HEK293T (cell line): ENCODE results near the gene ANKRD16.

Source experiments
- CTCF ChIA-PET: fragments of 350-600 bp; formaldehyde crosslinking; extraction: SDS; loops from one replicate; lab custom pipeline; 2021; ENCODE audit warnings: antibody characterized with exemption, inconsistent platforms; lab: Yijun Ruan, JAX
- POLR2A ChIA-PET: fragments of 350-600 bp; formaldehyde crosslinking; extraction: SDS; loops from one replicate; lab custom pipeline; 2020; ENCODE audit warnings: antibody characterized with exemption, inconsistent platforms; lab: Yijun Ruan, JAX
- DNase-seq: peaks from one replicate; pipeline ENCODE4 v3.0.0; 2012; ENCODE audit warnings: mixed read lengths; ENCODE audit errors: extremely low spot score
- ARNT ChIP-seq: fragments of 450-650 bp; IDR thresholded peaks from 2 replicates; pipeline ENCODE4 v1.6.1; 2017; ENCODE audit warnings: mild to moderate bottlenecking
- BHLHE40 ChIP-seq: fragments of 450-650 bp; IDR thresholded peaks from 2 replicates; pipeline ENCODE4 v1.6.1; 2016; ENCODE audit warnings: mild to moderate bottlenecking, moderate library complexity, borderline replicate concordance
- CTBP1 ChIP-seq: fragments of 450-650 bp; IDR thresholded peaks from 2 replicates; pipeline ENCODE4 v1.6.1; 2016; ENCODE audit warnings: borderline replicate concordance
- ELF4 ChIP-seq: fragments of 450-650 bp; IDR thresholded peaks from 2 replicates; pipeline ENCODE4 v1.6.1; 2017; ENCODE audit warnings: antibody characterized with exemption
- FOXA1 ChIP-seq: fragments of 450-650 bp; IDR thresholded peaks from 2 replicates; pipeline ENCODE4 v1.6.1; 2016; ENCODE audit warnings: mild to moderate bottlenecking
- FOXK2 ChIP-seq: fragments of 450-650 bp; IDR thresholded peaks from 2 replicates; pipeline ENCODE4 v1.6.1; 2016; ENCODE audit warnings: mild to moderate bottlenecking
- FOXM1 ChIP-seq: fragments of 450-650 bp; IDR thresholded peaks from 2 replicates; pipeline ENCODE4 v1.6.1; 2017; ENCODE audit warnings: mild to moderate bottlenecking, borderline replicate concordance
- HDGF ChIP-seq: fragments of 450-650 bp; IDR thresholded peaks from 2 replicates; pipeline ENCODE4 v1.6.1; 2017; ENCODE audit warnings: antibody characterized with exemption, borderline replicate concordance
- L3MBTL2 ChIP-seq: fragments of 450-650 bp; conservative IDR thresholded peaks from 2 replicates; pipeline ENCODE4 v1.6.1; 2016; ENCODE audit warnings: mild to moderate bottlenecking
- LEF1 ChIP-seq: fragments of 450-650 bp; IDR thresholded peaks from 2 replicates; pipeline ENCODE4 v1.6.1; 2017; ENCODE audit warnings: mild to moderate bottlenecking, borderline replicate concordance
- NFRKB ChIP-seq: fragments of 450-650 bp; IDR thresholded peaks from 2 replicates; pipeline ENCODE4 v1.6.1; 2016; ENCODE audit warnings: mild to moderate bottlenecking, moderate library complexity
- PKNOX1 ChIP-seq: fragments of 450-650 bp; IDR thresholded peaks from 2 replicates; pipeline ENCODE4 v1.6.1; 2016
- SP1 ChIP-seq: fragments of 450-650 bp; IDR thresholded peaks from 2 replicates; pipeline ENCODE4 v1.6.1; 2017
- SUZ12 ChIP-seq: fragments of 450-650 bp; IDR thresholded peaks from 2 replicates; pipeline ENCODE4 v1.6.1; 2016; ENCODE audit warnings: mild to moderate bottlenecking
- TARDBP ChIP-seq: fragments of 450-650 bp; IDR thresholded peaks from 2 replicates; pipeline ENCODE4 v1.6.1; 2016
- ZNF384 ChIP-seq: fragments of 450-650 bp; IDR thresholded peaks from 2 replicates; pipeline ENCODE4 v1.6.1; 2016

The ANKRD16 gene

DNA sequence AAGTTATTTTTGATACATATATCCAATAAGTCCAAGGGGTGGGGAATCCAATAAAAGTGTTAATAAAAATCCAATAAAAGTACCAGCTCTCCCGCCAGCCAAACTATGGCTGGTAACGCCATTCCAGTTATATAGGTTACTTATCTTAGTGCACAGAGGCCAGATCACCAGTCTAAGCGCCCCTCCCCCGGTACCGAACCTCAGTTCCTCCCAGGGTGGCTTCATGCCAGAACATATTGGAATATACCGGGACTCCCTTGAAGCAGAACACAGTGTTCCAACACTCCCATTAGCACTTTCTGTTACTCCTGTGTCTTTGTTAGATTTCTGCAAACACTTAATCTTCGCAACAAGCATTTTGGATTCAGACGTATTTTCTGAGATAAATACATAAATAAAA lies 7.8 kb upstream of the ANKRD16 start:
- ChIA-PET CTCF (no interaction called here), POLR2A (interaction anchor here (2.0 kb wide), 1 partner anchor 7 kb away, joined by 9 read pairs; the partner anchor contains the start of genes ANKRD16 and FBH1)
- no peak for DNase-seq
- TF ChIP-seq ARNT (no peak), CTBP1 (no peak), L3MBTL2 (no peak), BHLHE40 (no peak), FOXK2 (no peak), FOXM1 (no peak), HDGF (no peak), SUZ12 (no peak), ELF4 (no peak), NFRKB (no peak), TARDBP (no peak), PKNOX1 (no peak), FOXA1 (no peak), SP1 (no peak), LEF1 (no peak), ZNF384 (no peak)

- ChIA-PET CTCF (interaction anchor here (0.6 kb wide), 1 partner anchor 114 kb away, joined by 4 read pairs; no protein-coding TSS in a partner anchor), POLR2A (no interaction called here)
- DNase-seq = no peak
- no peak for TF ChIP-seq PKNOX1
- TF ChIP-seq L3MBTL2 = no peak
- TF ChIP-seq TARDBP = no peak
- no peak for TF ChIP-seq LEF1
- TF ChIP-seq ARNT = no peak
- no peak for TF ChIP-seq BHLHE40
These were observed 7.3 kb upstream of the ANKRD16 start for GRCh38 chr10:5897053-5897340.

GRCh38 chr10:5896208-5897052 lies 6.7 kb upstream of the ANKRD16 start:
- CTCF ChIA-PET = interaction anchor here (0.6 kb wide), 1 partner anchor 114 kb away, joined by 4 read pairs; no protein-coding TSS in a partner anchor
- POLR2A ChIA-PET = no interaction called here
- no peak for TF ChIP-seq PKNOX1
- TF ChIP-seq BHLHE40 = no peak
- TF ChIP-seq ZNF384 = no peak
- no peak for TF ChIP-seq L3MBTL2
- no peak for TF ChIP-seq SP1
- no peak for TF ChIP-seq FOXA1
- TF ChIP-seq CTBP1 = no peak
- no peak for TF ChIP-seq FOXM1
- no peak for TF ChIP-seq SUZ12
- TF ChIP-seq NFRKB = no peak
- no peak for TF ChIP-seq TARDBP
- no peak for TF ChIP-seq LEF1
- TF ChIP-seq HDGF = no peak
- TF ChIP-seq ARNT = no peak
- TF ChIP-seq FOXK2 = no peak
- no peak for TF ChIP-seq ELF4

GRCh38 chr10:5895804-5896203 lies 6.1 kb upstream of the ANKRD16 start:
- no peak for TF ChIP-seq NFRKB
- TF ChIP-seq SP1 = no peak
- TF ChIP-seq ZNF384 = no peak
- TF ChIP-seq TARDBP = no peak
- no peak for TF ChIP-seq CTBP1
- TF ChIP-seq PKNOX1 = no peak
- no peak for TF ChIP-seq BHLHE40
- no peak for TF ChIP-seq ARNT
- TF ChIP-seq FOXM1 = no peak
- TF ChIP-seq ELF4 = no peak
- no peak for TF ChIP-seq LEF1
- no peak for TF ChIP-seq L3MBTL2
- no peak for TF ChIP-seq HDGF
- no peak for DNase-seq
- ChIA-PET POLR2A (no interaction called here), CTCF (no interaction called here)

More at GRCh38 chr10:5896208-5897052, 6.7 kb upstream of the ANKRD16 start:
- no peak for DNase-seq

GRCh38 chr10:5895365-5895764 lies 5.7 kb upstream of the ANKRD16 start:
- no peak for DNase-seq
- TF ChIP-seq LEF1 (no peak), ZNF384 (no peak), SP1 (no peak), FOXM1 (no peak)
- ChIA-PET CTCF (no interaction called here), POLR2A (no interaction called here)
